Body of pancreas (tissue), 4 donors: ENCODE results near the gene STXBP4.

Experiments used
- POLR2A ChIP-seq, 3 donors: fragments of 450-650 bp; IDR thresholded peaks; one replicate each; pipeline ENCODE4 v1.6.1; 2016; ENCODE audit warnings: antibody characterized with exemption in 3 of 3, mild to moderate bottlenecking in 2 of 3
- TF ChIP-seq, protein P1 (sequence below), 7 experiments: fragments of 450-650 bp in 4 of 7; fragments of 200-600 bp in 3 of 7; sonication (generic) in 3 of 7; IDR thresholded peaks; one replicate each; pipeline ENCODE4 v1.5.1; 2016 to 2019; ENCODE audit warnings: antibody characterized with exemption in 7 of 7

DNA sequence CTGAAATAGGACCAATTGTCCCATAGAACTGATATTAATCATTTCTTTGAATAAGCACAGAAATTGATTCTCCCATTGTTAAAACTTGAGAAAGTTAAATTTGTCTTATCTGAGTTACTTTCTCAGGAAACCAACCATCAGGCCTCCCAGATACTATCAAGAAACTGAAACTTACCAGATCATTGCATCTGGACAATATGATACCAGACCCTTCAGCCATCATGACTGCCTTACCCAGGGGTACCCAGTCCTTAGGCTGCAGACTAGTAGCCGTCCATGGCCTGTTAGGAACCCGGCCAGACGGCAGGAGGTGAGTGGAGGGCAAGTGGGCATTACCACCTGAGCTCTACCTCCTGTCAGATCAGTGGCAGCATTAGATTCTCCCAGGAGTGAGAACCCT, 7.8 kb downstream of the STXBP4 start:
- TF ChIP-seq, protein P1, sequence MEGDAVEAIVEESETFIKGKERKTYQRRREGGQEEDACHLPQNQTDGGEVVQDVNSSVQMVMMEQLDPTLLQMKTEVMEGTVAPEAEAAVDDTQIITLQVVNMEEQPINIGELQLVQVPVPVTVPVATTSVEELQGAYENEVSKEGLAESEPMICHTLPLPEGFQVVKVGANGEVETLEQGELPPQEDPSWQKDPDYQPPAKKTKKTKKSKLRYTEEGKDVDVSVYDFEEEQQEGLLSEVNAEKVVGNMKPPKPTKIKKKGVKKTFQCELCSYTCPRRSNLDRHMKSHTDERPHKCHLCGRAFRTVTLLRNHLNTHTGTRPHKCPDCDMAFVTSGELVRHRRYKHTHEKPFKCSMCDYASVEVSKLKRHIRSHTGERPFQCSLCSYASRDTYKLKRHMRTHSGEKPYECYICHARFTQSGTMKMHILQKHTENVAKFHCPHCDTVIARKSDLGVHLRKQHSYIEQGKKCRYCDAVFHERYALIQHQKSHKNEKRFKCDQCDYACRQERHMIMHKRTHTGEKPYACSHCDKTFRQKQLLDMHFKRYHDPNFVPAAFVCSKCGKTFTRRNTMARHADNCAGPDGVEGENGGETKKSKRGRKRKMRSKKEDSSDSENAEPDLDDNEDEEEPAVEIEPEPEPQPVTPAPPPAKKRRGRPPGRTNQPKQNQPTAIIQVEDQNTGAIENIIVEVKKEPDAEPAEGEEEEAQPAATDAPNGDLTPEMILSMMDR (IDR thresholded peaks at IDR 0.05), result no peak
- TF ChIP-seq POLR2A (IDR thresholded peaks at IDR 0.05), result no peak
